ENCODE data around the gene SAMD4A. TPM values are rescaled to one million over a fixed set of nuclear protein-coding genes. Genes with fewer than 3 reads are reported as not detected.

Gene SAMD4A
- 1 to 10 TPM; 2.4 to 2.6 TPM for total RNA-seq

DNA sequence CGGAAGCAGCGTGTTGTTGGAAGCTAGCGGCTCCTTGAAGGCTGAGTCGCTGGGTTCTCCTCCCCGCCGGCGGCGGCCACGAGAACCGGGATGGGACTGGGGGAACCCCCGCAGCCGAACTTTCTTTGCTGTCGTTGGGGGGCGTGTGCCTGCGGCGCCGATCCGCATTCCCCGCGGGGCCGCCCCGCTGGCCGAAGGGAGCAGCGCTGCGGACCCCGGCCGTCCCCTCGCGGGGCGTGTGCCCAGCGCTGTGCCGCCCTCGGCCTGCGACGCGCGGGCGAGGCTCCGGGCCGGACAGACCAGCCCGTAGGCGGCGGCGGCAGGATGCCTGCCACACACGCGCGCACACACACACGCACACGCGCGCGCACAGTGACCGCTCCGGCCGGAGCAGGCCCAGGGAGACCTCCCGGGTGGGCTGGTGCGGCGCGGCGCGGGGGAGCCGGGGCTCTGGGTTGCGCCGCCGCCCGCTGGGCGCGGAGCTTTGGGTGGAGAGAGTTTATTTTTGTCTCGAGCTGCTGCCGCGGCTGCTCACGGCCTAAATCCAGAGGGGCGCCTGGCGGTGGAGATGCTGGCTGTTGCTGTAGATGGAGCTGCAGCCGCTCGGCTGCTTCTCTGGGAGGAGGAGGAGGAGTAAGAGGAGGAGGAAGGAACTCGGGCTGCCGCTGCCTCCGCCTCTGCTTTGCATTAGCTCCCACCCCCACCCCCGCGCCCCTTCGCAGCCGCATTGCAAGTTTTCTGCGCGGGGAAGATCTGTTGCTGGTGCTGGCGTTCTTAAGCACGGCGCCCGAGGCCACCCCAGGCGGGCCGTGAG is at the start of gene SAMD4A:
Gene SAMD4A, plus strand, starts transcription at position 719 of the 814 bp plus-strand sequence. CDS start 789 bp downstream, outside the sequence.
- POLR2A ChIA-PET = interaction anchor here (0.6 to 5.0 kb wide), 4 partner anchors 32 to 288 kb away, joined by 3 to 45 read pairs (median 8); no protein-coding TSS in a partner anchor

GRCh38 chr14:54524410-54524809 is 42.5 kb upstream of the SAMD4A start:
- ChIA-PET CTCF (no interaction called here), POLR2A (interaction anchor here (0.7 kb wide), 1 partner anchor 11 kb away, joined by 3 read pairs; no protein-coding TSS in a partner anchor)
- Mint-ChIP-seq H3K4me1 (ENCODE audit: low read depth) (no peaks in the 10 kb centered on the region), H3K36me3 (peaks cover 17% of the 10 kb centered on the region), H3K9me3 (no peaks in the 10 kb centered on the region), H3K4me3 (no peak overlapping the region), H3K27me3 (no peaks in the 10 kb centered on the region), H3K27ac (no peak overlapping the region)
- intact Hi-C loops (cut with micrococcal nuclease) = no loop called here
- DNase-seq = no peak

More for the DNA sequence above, at the start of gene SAMD4A:
- no peaks in the 10 kb centered on the region for H3K9me3 Mint-ChIP-seq
- intact Hi-C loops (cut with micrococcal nuclease) = loop anchor here (2.0 kb wide), 2 partner anchors 104 to 314 kb away; no protein-coding TSS in a partner anchor
- H3K4me3 Mint-ChIP-seq = peak within 1 kb of the TSS; percentile 91
- H3K27me3 Mint-ChIP-seq = peaks cover 7% of the 10 kb centered on the region
- CTCF ChIA-PET = interaction anchor here (0.6 to 8.5 kb wide), 16 partner anchors 16 to 321 kb away, joined by 3 to 296 read pairs (median 4); no protein-coding TSS in a partner anchor
- peaks cover 27% of the 10 kb centered on the region for H3K4me1 Mint-ChIP-seq (ENCODE audit: low read depth)
- no peaks in the 10 kb centered on the region for H3K36me3 Mint-ChIP-seq
- H3K27ac Mint-ChIP-seq = peak within 1 kb of the TSS; percentile 72
- peak; percentile 72 for DNase-seq

DNA sequence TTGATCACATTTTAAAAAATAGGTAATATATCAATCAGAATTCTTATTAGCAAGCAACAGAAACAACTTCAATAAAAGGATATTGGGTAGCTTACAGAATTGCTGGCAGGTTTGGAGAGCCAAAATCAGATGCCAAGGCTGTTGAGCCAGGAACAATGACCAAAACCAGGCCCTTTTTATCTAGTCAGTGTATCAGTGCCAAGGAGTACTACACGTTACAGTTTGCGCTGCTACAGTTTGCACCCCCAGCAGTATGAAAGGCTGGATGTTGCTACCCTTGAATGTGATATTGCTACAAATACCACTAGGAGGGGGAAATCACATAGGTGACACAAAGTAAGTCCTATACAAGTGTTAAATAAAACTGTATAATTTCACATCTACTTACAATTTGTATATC is 38.0 kb upstream of the SAMD4A start:
- ChIA-PET POLR2A (no interaction called here), CTCF (interaction anchor here (1.3 kb wide), 1 partner anchor 19 kb away, joined by 3 read pairs; the partner anchor contains the start of gene CGRRF1)
- Mint-ChIP-seq H3K27me3 (no peaks in the 10 kb centered on the region), H3K4me3 (no peak overlapping the region), H3K9me3 (no peaks in the 10 kb centered on the region), H3K27ac (no peak overlapping the region), H3K4me1 (ENCODE audit: low read depth) (peaks cover 2% of the 10 kb centered on the region), H3K36me3 (peaks cover 13% of the 10 kb centered on the region)
- intact Hi-C loops (cut with micrococcal nuclease) = no loop called here
- no peak for DNase-seq

DNA sequence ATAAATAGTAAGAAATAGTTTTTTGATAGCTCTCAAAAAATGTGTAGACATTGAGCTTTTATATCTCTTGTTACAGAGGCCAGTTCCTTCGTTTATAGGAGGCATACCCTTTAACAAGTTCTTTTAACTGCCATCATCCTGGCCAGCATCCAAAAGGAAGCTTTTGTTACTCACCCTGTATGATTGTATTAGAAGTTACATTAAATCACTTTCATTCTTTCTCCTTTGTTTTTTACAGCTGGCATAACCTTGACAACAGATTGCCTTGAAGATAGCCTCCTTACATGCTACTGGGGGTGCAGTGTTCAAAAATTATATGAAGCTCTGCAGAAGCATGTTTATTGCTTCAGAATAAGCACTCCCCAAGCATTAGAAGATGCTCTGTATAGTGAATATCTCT is 37.1 kb upstream of the SAMD4A start:
- POLR2A ChIA-PET = no interaction called here
- Mint-ChIP-seq H3K27ac (no peak overlapping the region), H3K9me3 (no peaks in the 10 kb centered on the region), H3K4me3 (no peak overlapping the region), H3K27me3 (no peaks in the 10 kb centered on the region), H3K36me3 (peaks cover 10% of the 10 kb centered on the region), H3K4me1 (ENCODE audit: low read depth) (peaks cover 2% of the 10 kb centered on the region)
- DNase-seq = no peak
- CTCF ChIA-PET = interaction anchor here (1.3 kb wide), 1 partner anchor 20 kb away, joined by 3 read pairs; the partner anchor contains the start of gene CGRRF1
- intact Hi-C loops (cut with micrococcal nuclease) = no loop called here

- intact Hi-C loops (cut with micrococcal nuclease) = no loop called here
- no peak for DNase-seq
- Mint-ChIP-seq H3K27ac (no peak overlapping the region), H3K36me3 (peaks cover 4% of the 10 kb centered on the region), H3K9me3 (no peaks in the 10 kb centered on the region), H3K27me3 (no peaks in the 10 kb centered on the region), H3K4me3 (no peak overlapping the region), H3K4me1 (ENCODE audit: low read depth) (peaks cover 2% of the 10 kb centered on the region)
- ChIA-PET CTCF (interaction anchor here (0.6 to 1.0 kb wide), 2 partner anchors 23 to 242 kb away, joined by 3 to 4 read pairs; partner anchors contain the start of gene CGRRF1), POLR2A (no interaction called here)
These were observed 34.6 kb upstream of the SAMD4A start for GRCh38 chr14:54532111-54533012.

- no peaks in the 10 kb centered on the region for H3K27me3 Mint-ChIP-seq
- ChIA-PET POLR2A (no interaction called here), CTCF (interaction anchor here (1.0 kb wide), 1 partner anchor 241 kb away, joined by 3 read pairs; no protein-coding TSS in a partner anchor)
- H3K4me3 Mint-ChIP-seq = no peak overlapping the region
- no peak for DNase-seq
- no peak overlapping the region for H3K27ac Mint-ChIP-seq
- no peaks in the 10 kb centered on the region for H3K9me3 Mint-ChIP-seq
- H3K36me3 Mint-ChIP-seq = peaks cover 5% of the 10 kb centered on the region
- H3K4me1 Mint-ChIP-seq (ENCODE audit: low read depth) = peaks cover 2% of the 10 kb centered on the region
- intact Hi-C loops (cut with micrococcal nuclease) = no loop called here
These were observed 33.8 kb upstream of the SAMD4A start for GRCh38 chr14:54533100-54533499.

GRCh38 chr14:54535126-54535525 is 31.8 kb upstream of the SAMD4A start:
- DNase-seq = no peak
- Mint-ChIP-seq H3K27me3 (no peaks in the 10 kb centered on the region), H3K27ac (no peak overlapping the region), H3K4me1 (ENCODE audit: low read depth) (peaks cover 2% of the 10 kb centered on the region), H3K36me3 (peaks cover 5% of the 10 kb centered on the region), H3K4me3 (no peak overlapping the region), H3K9me3 (no peaks in the 10 kb centered on the region)
- CTCF ChIA-PET = no interaction called here
- intact Hi-C loops (cut with micrococcal nuclease) = no loop called here
- POLR2A ChIA-PET = no interaction called here

DNA sequence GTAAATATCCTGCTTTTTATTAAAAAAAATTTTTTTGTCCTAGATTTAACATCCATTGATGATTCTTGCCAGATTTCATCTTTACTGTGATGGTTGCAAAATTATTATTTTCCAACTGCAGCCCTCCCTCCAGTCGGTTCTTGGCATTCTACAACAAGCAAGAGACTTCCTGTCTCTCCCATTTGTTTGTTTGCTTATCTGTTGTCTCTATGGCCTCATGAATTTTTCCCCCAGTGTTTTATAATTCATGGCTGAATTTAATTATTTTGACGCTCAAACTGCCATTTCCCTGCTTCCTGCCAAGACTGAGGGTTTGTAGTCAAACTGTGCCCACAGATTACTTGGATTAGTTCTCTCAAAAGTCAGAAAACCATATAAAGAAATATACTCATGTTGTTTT is 31.3 kb upstream of the SAMD4A start:
- no peak for DNase-seq
- CTCF ChIA-PET = no interaction called here
- no peaks in the 10 kb centered on the region for H3K27me3 Mint-ChIP-seq
- H3K36me3 Mint-ChIP-seq = peaks cover 5% of the 10 kb centered on the region
- peaks cover 2% of the 10 kb centered on the region for H3K4me1 Mint-ChIP-seq (ENCODE audit: low read depth)
- intact Hi-C loops (cut with micrococcal nuclease) = no loop called here
- H3K9me3 Mint-ChIP-seq = no peaks in the 10 kb centered on the region
- no peak overlapping the region for H3K27ac Mint-ChIP-seq
- POLR2A ChIA-PET = no interaction called here
- no peak overlapping the region for H3K4me3 Mint-ChIP-seq

DNA sequence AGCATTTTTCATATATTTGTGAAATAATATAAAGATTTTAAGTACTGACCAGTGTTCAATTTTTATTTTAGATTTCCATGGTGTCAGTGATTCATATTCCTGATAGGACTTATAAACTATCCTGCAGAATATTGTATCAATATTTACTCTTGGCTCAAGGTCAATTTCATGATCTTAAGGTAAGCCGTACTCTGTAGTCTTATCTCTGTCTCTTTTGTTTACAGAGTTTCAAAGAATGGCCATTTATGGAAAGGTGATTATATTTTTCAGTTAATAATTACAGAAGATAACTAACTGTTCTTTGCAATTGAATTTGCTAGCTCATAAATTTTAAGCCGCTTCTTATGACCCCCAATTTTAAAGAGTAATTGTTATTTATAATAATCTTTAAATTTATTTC is 29.3 kb upstream of the SAMD4A start:
- Mint-ChIP-seq H3K36me3 (peaks cover 3% of the 10 kb centered on the region), H3K27me3 (no peaks in the 10 kb centered on the region), H3K27ac (no peak overlapping the region), H3K4me3 (no peak overlapping the region), H3K4me1 (ENCODE audit: low read depth) (no peaks in the 10 kb centered on the region), H3K9me3 (no peaks in the 10 kb centered on the region)
- intact Hi-C loops (cut with micrococcal nuclease) = no loop called here
- POLR2A ChIA-PET = no interaction called here
- DNase-seq = no peak
- CTCF ChIA-PET = no interaction called here

DNA sequence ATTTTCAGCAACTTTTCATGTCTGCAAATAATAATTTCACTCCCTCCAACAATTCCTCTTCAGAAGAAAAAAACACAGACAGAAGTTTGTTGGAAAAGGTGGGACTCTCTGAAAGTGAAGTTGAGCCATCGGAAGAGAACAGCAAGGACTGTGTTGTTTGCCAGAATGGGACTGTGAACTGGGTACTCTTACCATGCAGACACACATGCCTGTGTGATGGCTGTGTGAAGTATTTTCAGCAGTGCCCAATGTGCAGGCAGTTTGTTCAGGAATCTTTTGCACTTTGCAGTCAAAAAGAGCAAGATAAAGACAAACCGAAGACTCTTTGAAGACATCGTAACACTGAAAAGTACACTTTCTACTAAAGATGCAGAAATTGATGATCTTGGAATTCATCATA is 28.9 kb upstream of the SAMD4A start:
- Mint-ChIP-seq H3K27me3 (no peaks in the 10 kb centered on the region), H3K4me3 (no peak overlapping the region), H3K36me3 (peaks cover 3% of the 10 kb centered on the region), H3K4me1 (ENCODE audit: low read depth) (no peaks in the 10 kb centered on the region), H3K9me3 (no peaks in the 10 kb centered on the region), H3K27ac (no peak overlapping the region)
- DNase-seq = no peak
- ChIA-PET CTCF (no interaction called here), POLR2A (no interaction called here)
- intact Hi-C loops (cut with micrococcal nuclease) = no loop called here

DNA sequence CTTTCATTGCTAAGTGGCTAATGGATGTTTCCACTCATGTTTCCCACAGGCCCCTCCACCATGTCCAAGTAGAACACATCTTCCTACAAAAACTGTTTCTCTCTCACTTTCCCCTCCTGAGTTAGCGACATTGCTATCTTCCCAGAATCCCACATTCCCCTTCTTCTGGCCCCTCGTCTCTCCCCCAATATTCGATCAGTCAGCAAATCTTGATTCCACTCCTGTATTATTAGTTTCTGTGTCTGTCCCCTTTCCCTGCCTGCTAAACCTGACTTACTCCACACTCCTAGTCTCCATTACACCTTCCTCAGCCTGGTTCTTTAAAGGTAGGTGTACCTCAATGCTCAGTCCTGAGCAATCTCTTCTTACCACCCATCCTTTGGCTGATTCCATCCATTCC is 19.3 kb upstream of the SAMD4A start:
- H3K4me1 Mint-ChIP-seq (ENCODE audit: low read depth) = no peaks in the 10 kb centered on the region
- intact Hi-C loops (cut with micrococcal nuclease) = no loop called here
- no peaks in the 10 kb centered on the region for H3K9me3 Mint-ChIP-seq
- H3K36me3 Mint-ChIP-seq = no peaks in the 10 kb centered on the region
- no peak for DNase-seq
- H3K27ac Mint-ChIP-seq = no peak overlapping the region
- CTCF ChIA-PET = no interaction called here
- H3K27me3 Mint-ChIP-seq = peaks cover 1% of the 10 kb centered on the region
- H3K4me3 Mint-ChIP-seq = no peak overlapping the region
- POLR2A ChIA-PET = no interaction called here

GRCh38 chr14:54548491-54548890 is 18.4 kb upstream of the SAMD4A start:
- Mint-ChIP-seq H3K9me3 (no peaks in the 10 kb centered on the region), H3K4me1 (ENCODE audit: low read depth) (no peaks in the 10 kb centered on the region), H3K27me3 (peaks cover 1% of the 10 kb centered on the region), H3K27ac (no peak overlapping the region), H3K4me3 (no peak overlapping the region), H3K36me3 (no peaks in the 10 kb centered on the region)
- no peak for DNase-seq
- intact Hi-C loops (cut with micrococcal nuclease) = no loop called here
- ChIA-PET CTCF (no interaction called here), POLR2A (no interaction called here)
